Large intestine (tissue), 3 donors: ENCODE results near the gene TMEM245. TPM values are rescaled to one million over a fixed set of nuclear protein-coding genes. Genes with fewer than 3 reads are reported as not detected.

Experiments
- DNase-seq, 2 donors: peaks; one replicate each; pipeline versions ENCODE4 v3.0.0 to v3.0.0-alpha.2; 2013
- H3K27ac ChIP-seq: one replicate; pipeline ENCODE4 v1.5.1; 2013; ENCODE audit warnings: low read length
- H3K27me3 ChIP-seq: 2 replicates; pipeline ENCODE4 v1.6.1; 2013; ENCODE audit warnings: low read length; ENCODE audit not compliant: control insufficient read depth, insufficient read depth
- H3K36me3 ChIP-seq: 2 replicates; pipeline ENCODE4 v1.6.1; 2013; ENCODE audit warnings: low read length; ENCODE audit not compliant: control insufficient read depth, insufficient read depth
- H3K4me1 ChIP-seq: one replicate; pipeline ENCODE4 v1.6.1; 2013; ENCODE audit warnings: low read length; ENCODE audit not compliant: control insufficient read depth, insufficient read depth
- H3K4me3 ChIP-seq: one replicate; pipeline ENCODE4 v1.5.1; 2013; ENCODE audit warnings: low read length
- H3K9me3 ChIP-seq: one replicate; pipeline ENCODE4 v1.6.1; 2013; ENCODE audit warnings: mild to moderate bottlenecking, low read depth, low read length, moderate library complexity; ENCODE audit not compliant: control insufficient read depth
- WGBS: methylation state at CpG from one replicate; pipeline ENCODE4 v1.1.5; 2013; ENCODE audit warnings: low lambda C conversion rate; ENCODE audit not compliant: insufficient coverage; 5-methylcytosine and 5-hydroxymethylcytosine counted together
- polyA plus RNA-seq: library from polyadenylated mRNA; unstranded; fragments of 120-200 nt; gene quantifications from one replicate; pipeline ENCODE4 v1.2.1, GENCODE V29; 2013

TMEM245 gene
- polyA plus RNA-seq, 1 donor: 62.0 TPM

- Histone ChIP-seq H3K36me3 (peaks cover 63% of the 10 kb centered on the region), H3K9me3 (no peaks in the 10 kb centered on the region), H3K4me3 (no peak overlapping the region), H3K4me1 (no peaks in the 10 kb centered on the region), H3K27me3 (no peaks in the 10 kb centered on the region), H3K27ac (no peak overlapping the region)
- whole genome bisulfite sequencing: no CpG with 5 or more reads among the region's 4 CpGs
- DNase-seq: no peak
Measured at GRCh38 chr9:109043578-109043977, 76.2 kb downstream of the TMEM245 start.

DNA sequence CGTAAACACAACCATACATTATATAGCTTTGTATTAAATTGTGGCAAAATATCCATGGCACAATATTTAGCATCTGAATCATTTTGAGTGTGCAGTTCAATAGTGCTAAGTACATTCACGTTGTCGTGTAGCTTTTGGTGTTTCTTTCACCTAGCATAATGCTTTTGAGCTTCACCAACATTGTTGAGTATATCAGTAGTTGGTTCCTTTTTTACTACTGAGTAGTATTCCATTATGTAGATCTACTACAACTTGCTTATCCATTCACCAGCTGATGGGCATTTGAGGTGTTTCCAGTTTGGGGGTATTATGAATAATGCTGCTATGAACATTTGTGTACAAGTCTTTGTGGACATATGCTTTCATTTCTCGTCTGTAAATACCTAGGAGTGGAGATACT is 79.2 kb downstream of the TMEM245 start:
- Histone ChIP-seq H3K4me3 (no peak overlapping the region), H3K27ac (no peak overlapping the region), H3K27me3 (no peaks in the 10 kb centered on the region), H3K36me3 (peaks cover 57% of the 10 kb centered on the region), H3K4me1 (no peaks in the 10 kb centered on the region), H3K9me3 (no peaks in the 10 kb centered on the region)
- 93% methylated on average over 2 of the region's 4 CpGs for whole genome bisulfite sequencing
- DNase-seq: no peak

DNA sequence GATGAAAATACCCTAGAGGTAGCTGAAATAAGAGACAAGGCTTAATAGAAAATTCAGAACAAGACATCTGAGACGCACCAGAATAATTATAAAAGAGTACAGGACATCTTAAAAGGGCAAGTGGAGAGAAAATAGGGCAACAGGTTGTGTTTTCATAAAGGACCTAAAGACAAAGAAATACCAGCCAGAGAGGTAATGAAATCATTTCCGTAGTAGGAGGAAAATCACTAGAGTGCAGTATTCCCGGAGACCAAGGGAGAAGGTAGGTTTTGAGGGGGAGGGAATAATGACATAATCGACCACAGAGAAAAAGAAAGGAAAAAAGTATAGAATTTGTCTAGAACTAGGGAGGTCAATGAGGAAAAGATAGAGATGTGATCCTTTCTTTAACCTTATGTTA is 80.2 kb downstream of the TMEM245 start:
- Histone ChIP-seq H3K27me3 (no peaks in the 10 kb centered on the region), H3K4me1 (no peaks in the 10 kb centered on the region), H3K9me3 (no peaks in the 10 kb centered on the region), H3K4me3 (no peak overlapping the region), H3K27ac (no peak overlapping the region), H3K36me3 (peaks cover 48% of the 10 kb centered on the region)
- DNase-seq: no peak
- WGBS: 94% methylated on average over 3 of the region's 4 CpGs

DNA sequence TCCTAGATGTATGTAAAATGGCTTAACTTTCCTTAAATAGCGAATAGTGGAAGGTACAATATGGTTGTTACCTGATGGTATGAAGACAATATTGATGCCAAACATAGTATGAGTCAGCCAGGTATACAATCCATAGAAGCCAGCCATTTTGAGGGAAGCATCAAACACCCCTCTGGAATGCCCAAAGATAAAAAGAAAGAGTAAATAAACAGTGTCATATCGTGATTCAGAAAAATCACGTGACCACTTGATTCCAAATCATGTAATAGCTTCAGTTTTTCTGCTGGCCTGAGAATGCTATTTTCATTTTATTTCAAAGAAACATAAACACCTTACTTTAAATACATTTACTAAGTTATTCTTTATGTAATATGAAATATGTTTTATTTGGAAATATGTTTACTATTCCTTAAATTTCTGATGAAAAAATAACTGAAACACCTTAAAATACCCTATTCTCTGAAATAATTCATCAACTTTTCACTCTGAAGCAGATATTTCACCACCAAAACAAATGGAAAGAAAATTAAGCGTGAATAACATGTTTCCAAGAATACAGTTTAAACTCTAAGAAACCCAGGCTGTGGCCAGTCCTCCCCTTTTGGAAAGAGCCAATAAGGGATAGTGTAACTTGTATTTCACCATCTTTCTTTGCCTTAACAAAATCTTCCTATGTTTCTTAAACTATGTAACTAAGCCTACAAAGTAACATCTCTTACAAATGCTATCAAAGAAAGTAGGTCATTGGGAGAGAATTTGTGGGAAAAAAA is 81.6 kb downstream of the TMEM245 start:
- peaks cover 45% of the 10 kb centered on the region for H3K36me3 ChIP-seq
- no peak overlapping the region for H3K4me3 ChIP-seq
- H3K4me1 ChIP-seq: no peaks in the 10 kb centered on the region
- no peak overlapping the region for H3K27ac ChIP-seq
- no peaks in the 10 kb centered on the region for H3K27me3 ChIP-seq
- no peaks in the 10 kb centered on the region for H3K9me3 ChIP-seq
- no peak for DNase-seq
- 83% methylated on average over 3 of the region's 4 CpGs for WGBS

DNA sequence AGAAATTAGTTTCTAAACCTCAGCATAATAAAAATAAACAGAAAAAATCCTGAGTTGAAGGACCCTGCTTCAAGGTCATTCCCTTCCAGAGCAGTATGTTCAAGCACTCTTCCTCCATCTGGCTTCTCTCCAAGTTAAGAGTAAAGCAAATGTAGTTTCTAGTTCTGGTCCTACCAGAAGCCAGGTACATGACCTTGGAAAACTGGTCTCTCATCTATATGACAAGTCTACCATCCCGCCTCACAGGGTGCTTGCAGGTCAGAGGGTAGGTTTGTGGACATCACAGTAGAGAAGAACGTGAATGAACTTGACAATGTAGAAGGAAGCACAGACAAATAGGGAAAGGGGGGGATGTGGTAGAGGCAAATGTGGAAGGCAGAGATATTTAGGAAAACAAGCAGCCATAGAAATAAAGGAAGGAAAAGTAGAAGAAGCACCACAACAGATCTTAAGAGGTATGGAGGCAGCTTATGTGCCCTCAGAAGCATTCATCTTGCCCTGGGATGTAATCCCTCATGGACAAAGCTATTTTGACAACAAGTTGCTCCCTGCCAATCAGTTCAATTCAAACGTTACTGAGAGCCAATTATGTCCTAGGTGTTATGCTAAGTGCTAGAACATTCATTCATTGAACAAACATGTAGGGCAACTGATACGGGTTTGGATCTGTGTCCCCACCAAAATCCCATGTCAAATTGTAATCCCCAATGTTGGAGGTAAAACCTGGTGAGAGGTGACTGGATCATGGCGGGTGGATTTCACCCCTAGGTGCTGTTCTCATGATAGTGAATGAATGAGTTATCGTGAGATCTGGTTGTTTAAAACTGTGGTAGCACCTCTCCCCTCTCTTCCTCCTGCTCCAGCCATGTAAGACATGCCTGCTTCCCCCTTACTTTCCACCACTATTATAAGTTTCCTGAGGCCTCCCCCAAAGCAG is 82.7 kb downstream of the TMEM245 start:
- H3K9me3 ChIP-seq: no peaks in the 10 kb centered on the region
- peaks cover 51% of the 10 kb centered on the region for H3K36me3 ChIP-seq
- H3K4me3 ChIP-seq: no peak overlapping the region
- H3K27me3 ChIP-seq: no peaks in the 10 kb centered on the region
- no peak overlapping the region for H3K27ac ChIP-seq
- no peak for DNase-seq
- WGBS: 88% methylated on average over 1 of the region's 6 CpGs
- H3K4me1 ChIP-seq: no peaks in the 10 kb centered on the region

DNA sequence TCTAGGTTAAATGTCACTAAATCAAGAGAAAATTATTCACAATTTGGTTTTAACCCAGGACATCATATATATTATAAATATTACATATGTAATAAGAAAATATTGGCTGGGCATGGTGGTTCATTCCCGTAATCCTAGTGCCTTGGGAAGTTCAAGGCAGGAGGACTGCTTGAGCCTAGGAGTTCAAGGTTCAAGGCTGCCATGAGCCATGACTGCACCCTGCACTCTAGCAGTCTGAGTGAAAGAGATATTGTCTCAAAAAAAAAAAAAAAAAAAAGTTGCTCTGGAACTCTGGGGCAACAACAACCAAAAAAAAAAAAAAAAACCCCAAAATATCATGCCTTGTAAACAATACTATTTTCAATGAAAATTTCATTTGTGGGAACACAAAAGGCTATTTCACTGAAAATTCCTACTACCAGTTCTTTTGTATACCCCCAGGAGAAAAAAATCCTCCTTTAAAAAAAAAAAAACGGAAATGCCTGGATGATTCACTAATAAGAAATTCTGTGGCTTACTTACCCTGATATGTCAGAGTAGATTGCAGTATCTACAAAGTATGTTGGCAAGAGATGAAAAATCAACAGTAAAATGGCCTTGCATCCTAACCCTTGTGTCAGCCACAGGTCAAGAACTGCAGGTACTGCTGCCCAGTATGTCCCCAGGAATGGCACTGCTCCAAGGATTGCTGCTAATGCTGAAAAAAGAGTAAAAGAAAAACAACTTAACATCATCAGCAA is 83.9 kb downstream of the TMEM245 start:
- H3K4me1 ChIP-seq: no peaks in the 10 kb centered on the region
- WGBS: 80% methylated on average over 1 of the region's 2 CpGs
- no peak for DNase-seq
- H3K27me3 ChIP-seq: no peaks in the 10 kb centered on the region
- no peak overlapping the region for H3K27ac ChIP-seq
- H3K9me3 ChIP-seq: no peaks in the 10 kb centered on the region
- H3K36me3 ChIP-seq: peaks cover 49% of the 10 kb centered on the region
- no peak overlapping the region for H3K4me3 ChIP-seq

DNA sequence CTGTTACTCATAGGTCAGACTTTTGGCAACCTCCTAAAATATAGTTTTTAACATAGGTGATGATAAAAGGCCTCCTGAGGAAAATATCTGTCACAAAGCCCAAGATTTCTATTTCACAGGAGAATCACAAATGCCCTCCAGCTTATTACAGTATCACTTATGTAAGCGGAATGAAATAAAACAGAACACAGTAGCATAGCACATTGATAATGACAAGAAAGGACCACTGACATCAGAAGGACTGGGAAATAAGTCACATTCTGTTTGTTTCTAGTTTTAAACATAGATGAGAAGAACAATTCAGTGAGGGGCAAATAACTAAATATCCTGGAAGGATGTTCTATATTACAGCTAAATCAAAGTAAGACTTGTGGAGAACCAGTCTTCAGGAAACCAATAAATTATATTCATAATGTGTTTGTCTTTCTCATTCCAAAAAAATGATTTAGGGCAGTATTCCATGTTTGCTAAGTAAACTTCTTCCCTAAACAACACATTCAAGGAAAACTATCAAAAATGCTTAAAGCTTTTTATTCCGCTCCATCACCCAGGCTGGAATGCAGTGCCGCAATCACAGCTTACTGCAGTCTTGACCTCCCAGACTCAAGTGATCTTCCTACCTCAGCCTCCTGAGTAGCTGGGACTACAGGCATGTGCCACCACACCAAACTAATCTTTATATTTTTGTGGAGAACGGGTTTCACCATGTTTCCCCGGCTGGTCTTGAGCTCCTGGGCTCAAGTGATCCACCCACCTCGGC is 85.6 kb downstream of the TMEM245 start:
- H3K27me3 ChIP-seq: no peaks in the 10 kb centered on the region
- no peak for DNase-seq
- peaks cover 42% of the 10 kb centered on the region for H3K36me3 ChIP-seq
- no peak overlapping the region for H3K4me3 ChIP-seq
- H3K4me1 ChIP-seq: no peaks in the 10 kb centered on the region
- no peak overlapping the region for H3K27ac ChIP-seq
- no peaks in the 10 kb centered on the region for H3K9me3 ChIP-seq
- 100% methylated on average over 1 of the region's 6 CpGs for WGBS

DNA sequence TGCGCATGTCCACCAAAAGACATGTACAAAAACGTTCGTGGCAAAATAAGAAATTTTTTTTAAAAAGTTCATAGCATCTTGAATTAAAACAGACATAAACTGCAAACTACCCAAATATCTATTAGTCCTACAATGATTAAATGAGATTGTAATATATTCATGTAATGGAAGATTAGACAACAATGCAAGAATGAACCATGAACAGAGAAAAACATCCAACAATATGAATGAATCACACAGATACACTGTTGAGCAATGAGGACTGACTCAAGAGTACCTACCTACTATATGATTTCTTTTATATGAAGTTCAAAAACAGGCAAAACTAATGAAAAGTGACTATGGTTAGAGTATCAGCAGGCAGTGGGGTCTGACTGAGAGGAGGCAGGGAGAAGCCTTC is 88.5 kb downstream of the TMEM245 start:
- Histone ChIP-seq H3K27me3 (no peaks in the 10 kb centered on the region), H3K36me3 (peaks cover 34% of the 10 kb centered on the region), H3K27ac (no peak overlapping the region), H3K4me3 (no peak overlapping the region), H3K4me1 (no peaks in the 10 kb centered on the region), H3K9me3 (no peaks in the 10 kb centered on the region)
- no peak for DNase-seq
- WGBS: 91% methylated on average over 3 of the region's 3 CpGs

- WGBS: 100% methylated on average over 2 of the region's 4 CpGs
- Histone ChIP-seq H3K4me3 (no peak overlapping the region), H3K27me3 (no peaks in the 10 kb centered on the region), H3K36me3 (peaks cover 32% of the 10 kb centered on the region), H3K27ac (no peak overlapping the region), H3K4me1 (no peaks in the 10 kb centered on the region), H3K9me3 (no peaks in the 10 kb centered on the region)
- no peak for DNase-seq
Measured at GRCh38 chr9:109030426-109030825, 89.3 kb downstream of the TMEM245 start.
